Measurements from ENCODE around the gene ZNF474. TPM values are rescaled to one million over a fixed set of nuclear protein-coding genes. Genes with fewer than 3 reads are reported as not detected.

The ZNF474 gene
- total RNA-seq, 1 experiment from 2014 or later, result 0.56 TPM

- TF ChIP-seq CTCF (IDR thresholded peaks at IDR 0.05; ENCODE audit: unreplicated experiment), result no peak
- H3K36me3 Mint-ChIP-seq (ENCODE audit: insufficient read depth, unreplicated experiment), result no peaks in the 10 kb centered on the region
- POLR2A ChIA-PET, result interaction anchor here (0.8 to 5.3 kb wide), 7 partner anchors 10 to 865 kb away, joined by 3 to 140 read pairs (median 5); partner anchors contain the start of gene SRFBP1
- H3K9me3 Mint-ChIP-seq (ENCODE audit: unreplicated experiment), result no peaks in the 10 kb centered on the region
- CTCF ChIA-PET, result interaction anchor here (1.2 to 7.8 kb wide), 7 partner anchors 10 to 88 kb away, joined by 3 to 58 read pairs (median 6); no protein-coding TSS in a partner anchor
- no peak overlapping the region for H3K4me3 Mint-ChIP-seq (ENCODE audit: unreplicated experiment)
- H3K27me3 Mint-ChIP-seq (ENCODE audit: insufficient read depth, unreplicated experiment), result no peaks in the 10 kb centered on the region
- no peak overlapping the region for H3K27ac Mint-ChIP-seq (ENCODE audit: low read depth, unreplicated experiment)
- H3K4me1 Mint-ChIP-seq (ENCODE audit: insufficient read depth, unreplicated experiment), result peaks cover 43% of the 10 kb centered on the region
- DNase-seq (ENCODE audit: unreplicated experiment), result no peak
- intact Hi-C loops (cut with micrococcal nuclease), result loop anchor here (5.0 kb wide), 4 partner anchors 212 to 1318 kb away; partner anchors contain the start of genes PPIC and SNX24
- no TSS peak for BruUV-seq (replicated peaks)
Observed at GRCh38 chr5:122179701-122180100, 50.4 kb downstream of the ZNF474 start.

- no TSS peak for BruUV-seq (replicated peaks)
- no peaks in the 10 kb centered on the region for H3K9me3 Mint-ChIP-seq (ENCODE audit: unreplicated experiment)
- DNase-seq (ENCODE audit: unreplicated experiment), result no peak
- H3K36me3 Mint-ChIP-seq (ENCODE audit: insufficient read depth, unreplicated experiment), result no peaks in the 10 kb centered on the region
- TF ChIP-seq CTCF (IDR thresholded peaks at IDR 0.05; ENCODE audit: unreplicated experiment), result no peak
- no peaks in the 10 kb centered on the region for H3K27me3 Mint-ChIP-seq (ENCODE audit: insufficient read depth, unreplicated experiment)
- H3K27ac Mint-ChIP-seq (ENCODE audit: low read depth, unreplicated experiment), result peak overlapping the region; percentile 85
- intact Hi-C loops (cut with micrococcal nuclease), result loop anchor here (5.0 kb wide), 4 partner anchors 213 to 1317 kb away; partner anchors contain the start of genes PPIC and SNX24
- ChIA-PET POLR2A (interaction anchor here (0.7 to 5.3 kb wide), 10 partner anchors 8 to 218 kb away, joined by 3 to 140 read pairs (median 5); partner anchors contain the start of gene SRFBP1), CTCF (interaction anchor here (1.2 to 7.8 kb wide), 6 partner anchors 10 to 89 kb away, joined by 3 to 58 read pairs (median 14); no protein-coding TSS in a partner anchor)
- peaks cover 43% of the 10 kb centered on the region for H3K4me1 Mint-ChIP-seq (ENCODE audit: insufficient read depth, unreplicated experiment)
- no peak overlapping the region for H3K4me3 Mint-ChIP-seq (ENCODE audit: unreplicated experiment)
Observed at GRCh38 chr5:122180146-122180712, 50.9 kb downstream of the ZNF474 start.

GRCh38 chr5:122180863-122181548 lies 51.7 kb downstream of the ZNF474 start:
- POLR2A ChIA-PET, result interaction anchor here (0.7 to 5.3 kb wide), 19 partner anchors 9 to 518 kb away, joined by 3 to 140 read pairs (median 7); partner anchors contain the start of genes LOX and SRFBP1
- Mint-ChIP-seq H3K27ac (ENCODE audit: low read depth, unreplicated experiment) (peak overlapping the region; percentile 85), H3K4me3 (ENCODE audit: unreplicated experiment) (peak overlapping the region; percentile 62), H3K27me3 (ENCODE audit: insufficient read depth, unreplicated experiment) (no peaks in the 10 kb centered on the region), H3K9me3 (ENCODE audit: unreplicated experiment) (no peaks in the 10 kb centered on the region), H3K4me1 (ENCODE audit: insufficient read depth, unreplicated experiment) (peaks cover 43% of the 10 kb centered on the region), H3K36me3 (ENCODE audit: insufficient read depth, unreplicated experiment) (no peaks in the 10 kb centered on the region)
- no TSS peak for BruUV-seq (replicated peaks)
- peak; percentile 80 for DNase-seq (ENCODE audit: unreplicated experiment)
- intact Hi-C loops (cut with micrococcal nuclease), result loop anchor here (5.0 kb wide), 4 partner anchors 214 to 1316 kb away; partner anchors contain the start of genes PPIC and SNX24
- no peak for TF ChIP-seq CTCF (IDR thresholded peaks at IDR 0.05; ENCODE audit: unreplicated experiment)
- CTCF ChIA-PET, result interaction anchor here (1.0 to 7.8 kb wide), 9 partner anchors 11 to 212 kb away, joined by 3 to 58 read pairs (median 5); no protein-coding TSS in a partner anchor

- POLR2A ChIA-PET, result interaction anchor here (0.6 to 5.3 kb wide), 35 partner anchors 9 to 1241 kb away, joined by 3 to 140 read pairs (median 6); partner anchors contain the start of genes CEP120, LOX, SNX2 and SNX24
- Mint-ChIP-seq H3K4me1 (ENCODE audit: insufficient read depth, unreplicated experiment) (peaks cover 43% of the 10 kb centered on the region), H3K4me3 (ENCODE audit: unreplicated experiment) (peak overlapping the region; percentile 62), H3K9me3 (ENCODE audit: unreplicated experiment) (no peaks in the 10 kb centered on the region), H3K27me3 (ENCODE audit: insufficient read depth, unreplicated experiment) (no peaks in the 10 kb centered on the region), H3K27ac (ENCODE audit: low read depth, unreplicated experiment) (peak overlapping the region; percentile 85), H3K36me3 (ENCODE audit: insufficient read depth, unreplicated experiment) (no peaks in the 10 kb centered on the region)
- intact Hi-C loops (cut with micrococcal nuclease), result loop anchor here (5.0 kb wide), 4 partner anchors 215 to 1315 kb away; partner anchors contain the start of genes PPIC and SNX24
- CTCF ChIA-PET, result interaction anchor here (0.5 to 7.8 kb wide), 16 partner anchors 12 to 216 kb away, joined by 3 to 58 read pairs (median 5); no protein-coding TSS in a partner anchor
- TSS peak; percentile 79 for BruUV-seq (replicated peaks)
- TF ChIP-seq CTCF (IDR thresholded peaks at IDR 0.05; ENCODE audit: unreplicated experiment), result no peak
- DNase-seq (ENCODE audit: unreplicated experiment), result no peak
Observed at GRCh38 chr5:122181863-122182262, 52.5 kb downstream of the ZNF474 start.
